GM21526 (cell line): Measurements from ENCODE around the gene TBX10.
"Not testable (repeated sequence)": the region's sequence is repeated elsewhere in the genome, so short reads cannot be mapped to it uniquely, and the experiment has no call there.

Experiments
- ATAC-seq: cut with Tn5 transposase; IDR thresholded peaks from one replicate; pipeline ENCODE4 v1.9.1; 2021; ENCODE audit warnings: moderate library complexity; ENCODE audit not compliant: unreplicated experiment, low FRiP score

The TBX10 gene

GRCh38 chr11:67664696-67665540, 25.4 kb upstream of the TBX10 start:
- no peak for ATAC-seq

- no peak for ATAC-seq
Measured at GRCh38 chr11:67664213-67664585, 24.6 kb upstream of the TBX10 start.

GRCh38 chr11:67663532-67664212, 24.1 kb upstream of the TBX10 start:
- ATAC-seq: no peak

- ATAC-seq: no peak
Measured at GRCh38 chr11:67662835-67663531, 23.4 kb upstream of the TBX10 start.

GRCh38 chr11:67662142-67662834, 22.7 kb upstream of the TBX10 start:
- no peak for ATAC-seq

- not testable (repeated sequence) for ATAC-seq
Measured at GRCh38 chr11:67660752-67661151, 21.2 kb upstream of the TBX10 start.

- not testable (repeated sequence) for ATAC-seq
Measured at GRCh38 chr11:67659651-67660165, 20.1 kb upstream of the TBX10 start.

GRCh38 chr11:67657300-67657699, 17.7 kb upstream of the TBX10 start:
- no peak for ATAC-seq

- ATAC-seq: no peak
Measured at GRCh38 chr11:67656278-67656922, 16.8 kb upstream of the TBX10 start.

GRCh38 chr11:67654225-67654624, 14.7 kb upstream of the TBX10 start:
- no peak for ATAC-seq

GRCh38 chr11:67652965-67653845, 13.6 kb upstream of the TBX10 start:
- no peak for ATAC-seq

GRCh38 chr11:67651976-67652781, 12.6 kb upstream of the TBX10 start:
- no peak for ATAC-seq

GRCh38 chr11:67649634-67650510, 10.3 kb upstream of the TBX10 start:
- no peak for ATAC-seq

- ATAC-seq: no peak
Measured at GRCh38 chr11:67648796-67649613, 9.4 kb upstream of the TBX10 start.

GRCh38 chr11:67648140-67648795, 8.7 kb upstream of the TBX10 start:
- ATAC-seq: no peak

- ATAC-seq: no peak
Measured at GRCh38 chr11:67647471-67647870, 7.9 kb upstream of the TBX10 start.
